ENCODE results near the gene SEZ6L2.
"Not testable (repeated sequence)": the region's sequence is repeated elsewhere in the genome, so short reads cannot be mapped to it uniquely, and the experiment has no call there.

The SEZ6L2 gene

DNA sequence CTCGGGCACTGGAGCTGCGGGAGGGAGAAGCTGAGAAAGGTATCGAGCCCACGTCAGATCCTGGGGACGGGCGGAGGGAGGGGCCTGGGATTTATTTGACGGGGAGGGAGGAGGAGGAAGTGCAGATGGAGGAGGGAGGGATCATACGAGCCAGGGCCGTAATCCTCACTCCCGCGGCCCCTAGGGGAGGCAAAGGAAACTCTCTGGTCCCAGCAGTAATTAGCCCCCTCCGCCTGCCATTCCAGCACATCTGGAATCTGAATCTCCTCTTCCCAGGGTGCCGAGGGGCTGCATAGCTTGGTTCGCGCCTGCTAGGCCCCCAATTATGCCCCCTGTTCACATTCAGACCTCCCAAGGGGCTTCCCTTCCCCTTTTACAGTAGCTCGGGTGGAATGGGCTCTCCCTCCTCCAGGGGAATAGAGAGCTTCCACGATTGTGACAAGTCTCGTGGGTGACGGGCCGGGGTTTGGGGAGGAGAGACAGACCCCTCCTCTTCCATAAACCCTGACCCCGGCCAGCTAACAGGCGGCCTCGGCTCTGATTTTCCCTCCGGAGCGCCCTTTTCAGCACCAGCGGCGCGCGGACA is at the start of gene SEZ6L2:
Gene SEZ6L2 (minus strand): TSS at position 35 of the 586 bp plus-strand sequence. CDS start 531 bp downstream, outside the sequence.
- H3K4me3 ChIP-seq (ENCODE audit: control insufficient read depth, low read depth, low read length): peak within 1 kb of the TSS; percentile 72
- TF ChIP-seq, protein P1, sequence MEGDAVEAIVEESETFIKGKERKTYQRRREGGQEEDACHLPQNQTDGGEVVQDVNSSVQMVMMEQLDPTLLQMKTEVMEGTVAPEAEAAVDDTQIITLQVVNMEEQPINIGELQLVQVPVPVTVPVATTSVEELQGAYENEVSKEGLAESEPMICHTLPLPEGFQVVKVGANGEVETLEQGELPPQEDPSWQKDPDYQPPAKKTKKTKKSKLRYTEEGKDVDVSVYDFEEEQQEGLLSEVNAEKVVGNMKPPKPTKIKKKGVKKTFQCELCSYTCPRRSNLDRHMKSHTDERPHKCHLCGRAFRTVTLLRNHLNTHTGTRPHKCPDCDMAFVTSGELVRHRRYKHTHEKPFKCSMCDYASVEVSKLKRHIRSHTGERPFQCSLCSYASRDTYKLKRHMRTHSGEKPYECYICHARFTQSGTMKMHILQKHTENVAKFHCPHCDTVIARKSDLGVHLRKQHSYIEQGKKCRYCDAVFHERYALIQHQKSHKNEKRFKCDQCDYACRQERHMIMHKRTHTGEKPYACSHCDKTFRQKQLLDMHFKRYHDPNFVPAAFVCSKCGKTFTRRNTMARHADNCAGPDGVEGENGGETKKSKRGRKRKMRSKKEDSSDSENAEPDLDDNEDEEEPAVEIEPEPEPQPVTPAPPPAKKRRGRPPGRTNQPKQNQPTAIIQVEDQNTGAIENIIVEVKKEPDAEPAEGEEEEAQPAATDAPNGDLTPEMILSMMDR (IDR thresholded peaks at IDR 0.05; ENCODE audit: control insufficient read depth, insufficient read depth, low read depth, low read length, missing control alignments): peak; percentile 30
- DNase-seq (ENCODE audit: low read depth): peak; percentile 52

DNA sequence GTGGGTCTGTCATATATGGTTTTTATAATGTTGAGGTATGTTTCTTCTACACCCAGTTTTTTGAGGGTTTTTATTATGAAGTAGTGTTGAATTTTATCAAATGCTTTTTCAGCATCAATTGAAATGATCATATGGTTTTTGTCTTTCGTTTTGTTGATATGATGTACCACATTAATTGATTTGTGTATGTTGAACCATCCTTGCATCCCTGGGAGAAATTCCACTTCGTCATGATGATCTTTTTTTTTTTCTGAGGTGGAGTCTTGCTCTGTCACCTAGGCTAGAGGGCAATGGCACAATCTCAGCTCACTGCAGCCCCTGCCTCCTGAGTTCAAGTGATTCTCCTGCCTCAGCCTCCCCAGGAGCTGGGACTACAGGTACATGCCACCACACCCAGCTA is 48.5 kb upstream of the SEZ6L2 start:
- H3K4me3 ChIP-seq (ENCODE audit: control insufficient read depth, low read depth, low read length): no peak overlapping the region
- TF ChIP-seq, protein P1 (IDR thresholded peaks at IDR 0.05; ENCODE audit: control insufficient read depth, insufficient read depth, low read depth, low read length, missing control alignments): no peak
- DNase-seq (ENCODE audit: low read depth): no peak

DNA sequence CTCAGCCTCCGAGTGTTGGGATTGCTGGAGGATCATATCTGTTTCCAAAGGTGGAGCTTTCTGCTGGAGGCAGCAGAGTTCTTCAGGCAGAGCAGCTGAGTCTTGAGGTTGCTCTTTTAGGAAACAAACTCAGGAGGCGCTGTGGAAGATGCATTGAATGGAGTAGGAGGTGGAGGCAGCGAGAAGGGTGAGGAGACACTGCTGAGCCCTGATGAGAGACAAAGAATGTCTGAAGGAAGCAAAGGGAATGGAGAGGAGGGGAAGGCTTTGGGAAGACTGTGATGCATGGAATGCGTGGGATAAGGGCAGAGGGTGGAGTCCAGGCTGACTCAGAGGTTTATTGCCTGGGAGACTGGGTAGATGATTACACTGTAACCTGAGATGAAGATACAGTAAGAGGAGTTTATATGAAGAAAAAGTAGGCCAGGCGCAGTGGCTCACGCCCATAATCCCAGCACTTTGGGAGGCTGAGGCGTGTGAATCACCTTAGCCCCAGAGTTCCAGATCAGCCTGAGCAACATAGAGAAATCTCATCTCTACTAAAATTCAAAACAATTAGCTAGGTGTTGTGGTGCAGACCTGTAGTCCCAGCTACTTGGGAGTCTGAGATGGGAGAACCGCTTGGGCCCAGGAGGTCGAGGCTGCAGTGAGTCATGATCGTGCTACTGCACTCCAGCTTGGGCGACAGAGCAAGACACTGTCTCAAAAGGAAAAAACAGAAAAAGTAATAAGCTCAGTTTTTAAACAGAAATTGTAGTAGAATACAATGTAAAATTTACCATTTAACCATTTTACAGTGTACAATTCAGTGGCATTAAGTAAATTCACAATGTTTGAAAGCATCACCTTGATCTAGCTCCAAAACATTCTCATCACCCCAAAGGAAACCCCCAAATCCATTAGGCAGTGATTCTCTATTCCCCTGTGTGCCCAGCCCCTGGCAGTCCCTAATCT is 44.8 kb upstream of the SEZ6L2 start:
- peak; percentile 97 for DNase-seq (ENCODE audit: low read depth)
- TF ChIP-seq, protein P1 (IDR thresholded peaks at IDR 0.05; ENCODE audit: control insufficient read depth, insufficient read depth, low read depth, low read length, missing control alignments): peak; percentile 48
- no peak overlapping the region for H3K4me3 ChIP-seq (ENCODE audit: control insufficient read depth, low read depth, low read length)

DNA sequence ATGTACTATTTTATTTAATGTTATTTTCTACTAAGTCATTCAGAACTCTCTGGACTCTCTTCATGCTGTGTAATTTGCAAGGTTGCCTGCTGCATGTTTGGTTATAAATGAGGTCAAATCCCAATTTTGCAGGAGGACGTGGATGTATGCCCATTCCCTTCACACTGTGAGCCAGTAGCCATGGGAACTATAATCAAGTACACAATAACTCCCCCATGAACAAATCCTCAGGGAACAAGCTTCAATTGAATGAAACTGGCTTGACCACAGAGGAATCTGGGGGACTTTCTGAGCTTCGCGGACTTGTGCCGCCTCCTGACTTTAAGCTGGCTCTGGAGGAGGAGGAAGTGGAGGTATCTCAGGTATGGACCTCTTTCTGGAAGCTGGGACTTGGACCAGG is 41.3 kb upstream of the SEZ6L2 start:
- TF ChIP-seq, protein P1 (IDR thresholded peaks at IDR 0.05; ENCODE audit: control insufficient read depth, insufficient read depth, low read depth, low read length, missing control alignments): no peak
- no peak for DNase-seq (ENCODE audit: low read depth)
- H3K4me3 ChIP-seq (ENCODE audit: control insufficient read depth, low read depth, low read length): no peak overlapping the region

DNA sequence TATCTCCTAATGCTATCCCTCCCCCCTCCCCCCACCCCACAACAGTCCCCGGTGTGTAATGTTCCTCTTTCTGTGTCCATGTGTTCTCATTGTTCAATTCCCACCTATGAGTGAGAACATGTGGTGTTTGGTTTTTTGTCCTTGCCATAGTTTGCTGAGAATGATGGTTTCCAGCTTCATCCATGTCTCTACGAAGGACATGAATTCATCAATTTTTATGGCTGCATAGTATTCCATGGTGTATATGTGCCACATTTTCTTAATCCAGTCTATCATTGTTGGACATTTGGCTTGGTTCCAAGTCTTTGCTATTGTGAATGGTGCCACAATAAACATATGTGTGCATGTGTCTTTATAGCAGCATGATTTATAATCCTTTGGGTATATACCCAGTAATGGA is 32.4 kb upstream of the SEZ6L2 start:
- DNase-seq (ENCODE audit: low read depth); H3K4me3 ChIP-seq (ENCODE audit: control insufficient read depth, low read depth, low read length): not testable (repeated sequence)

DNA sequence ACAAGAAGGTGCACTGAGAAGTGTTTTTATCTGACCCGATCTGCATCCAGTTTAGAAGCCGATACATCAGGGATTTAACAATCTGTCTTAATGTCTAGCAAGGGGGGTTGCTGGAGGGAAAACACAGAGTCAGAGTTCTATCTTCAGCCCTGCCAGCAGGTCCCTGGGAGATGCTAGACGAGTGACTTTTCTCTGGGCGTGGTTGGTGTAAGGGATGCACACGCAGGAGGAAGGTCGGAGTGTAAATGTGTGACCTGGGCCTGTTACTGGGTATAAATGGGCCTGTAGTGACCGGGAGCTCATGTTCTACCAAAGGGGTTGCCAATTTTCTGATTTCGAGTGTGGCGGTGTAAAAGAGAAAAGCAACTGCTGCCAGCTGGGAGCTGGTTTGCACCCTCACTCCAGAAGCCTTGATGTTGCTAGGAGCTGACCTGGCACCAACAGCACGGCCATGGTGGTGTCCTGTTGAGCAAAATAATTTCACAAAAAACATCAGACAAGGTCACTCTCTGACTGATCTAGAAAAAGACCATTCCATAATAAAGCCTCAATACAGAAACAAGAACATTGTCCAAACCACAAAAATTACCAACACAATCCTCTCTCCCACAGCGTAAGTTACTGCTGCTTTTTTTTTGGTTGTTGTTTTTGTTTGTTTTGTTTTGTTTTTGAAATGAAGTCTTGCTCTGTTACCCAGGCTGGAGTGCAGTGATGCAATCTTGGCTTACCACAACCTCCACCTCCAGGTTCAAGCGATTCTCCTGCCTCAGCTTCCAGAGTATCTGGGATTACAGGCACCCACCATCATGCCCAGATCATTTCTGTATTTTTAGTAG is 27.9 kb upstream of the SEZ6L2 start:
- no peak for DNase-seq (ENCODE audit: low read depth)
- H3K4me3 ChIP-seq (ENCODE audit: control insufficient read depth, low read depth, low read length): peak overlapping the region; percentile 71
- TF ChIP-seq, protein P1 (IDR thresholded peaks at IDR 0.05; ENCODE audit: control insufficient read depth, insufficient read depth, low read depth, low read length, missing control alignments): no peak

Measured in AG09309 (cell line).